Mucosa of rectum (tissue), 2 donors: ENCODE data around the gene TWNK.
"Not testable (repeated sequence)": the region's sequence is repeated elsewhere in the genome, so short reads cannot be mapped to it uniquely, and the experiment has no call there.

Experiments used
- H3K27ac ChIP-seq, 2 donors: one replicate each; pipeline ENCODE4 v1.7.0; 2013; ENCODE audit warnings: inconsistent platforms in 2 of 2, low read depth in 2 of 2, low read length in 2 of 2
- H3K27me3 ChIP-seq, 2 donors: one replicate each; pipeline ENCODE4 v1.7.0; 2013; ENCODE audit warnings: low read length in 2 of 2; ENCODE audit not compliant: control insufficient read depth in 2 of 2, insufficient read depth in 2 of 2
- H3K36me3 ChIP-seq, 2 donors: one replicate each; pipeline ENCODE4 v1.7.0; 2013; ENCODE audit warnings: low read length in 2 of 2; ENCODE audit not compliant: control insufficient read depth in 2 of 2, insufficient read depth in 2 of 2
- H3K4me1 ChIP-seq, 2 donors: one replicate each; pipeline ENCODE4 v1.7.0; 2013; ENCODE audit warnings: low read length in 2 of 2, mild to moderate bottlenecking in 1 of 2; ENCODE audit not compliant: control insufficient read depth in 2 of 2, insufficient read depth in 2 of 2
- H3K4me3 ChIP-seq, 2 donors: one replicate each; pipeline ENCODE4 v1.7.0; 2013; ENCODE audit warnings: low read length in 2 of 2
- H3K9ac ChIP-seq, 2 donors: one replicate each; pipeline ENCODE4 v1.7.0; 2013; ENCODE audit warnings: low read length in 2 of 2, low read depth in 1 of 2, mild to moderate bottlenecking in 1 of 2
- H3K9me3 ChIP-seq, 2 donors: one replicate each; pipeline ENCODE4 v1.7.0; 2013; ENCODE audit warnings: low read length in 2 of 2; ENCODE audit not compliant: control insufficient read depth in 2 of 2
- donor health status: healthy.
- donor health status: Normal muscosa, but diverticular disease.

Gene TWNK

GRCh38 chr10:101029520-101030295 lies 42.4 kb downstream of the TWNK start:
- H3K4me1 ChIP-seq, result peaks cover 21% of the 10 kb centered on the region in 2 donors
- peaks cover 0 to 5% of the 10 kb centered on the region in 2 donors for H3K27me3 ChIP-seq
- H3K9me3 ChIP-seq, result no peaks in the 10 kb centered on the region
- H3K4me3 ChIP-seq, result no peak overlapping the region
- H3K27ac ChIP-seq, result no peak overlapping the region
- H3K36me3 ChIP-seq, result no peaks in the 10 kb centered on the region
- H3K9ac ChIP-seq, result no peak overlapping the region

- peaks cover 21% of the 10 kb centered on the region in 2 donors for H3K4me1 ChIP-seq
- peak overlapping the region; percentile 74 to 81 for H3K4me3 ChIP-seq
- H3K9me3 ChIP-seq, result no peaks in the 10 kb centered on the region
- peaks cover 0 to 3% of the 10 kb centered on the region in 2 donors for H3K36me3 ChIP-seq
- H3K27me3 ChIP-seq, result peaks cover 0 to 5% of the 10 kb centered on the region in 2 donors
- peak overlapping the region in 1 of 2 donors; percentile 79 for H3K9ac ChIP-seq
- H3K27ac ChIP-seq, result peak overlapping the region in 1 of 2 donors; percentile 78
These were observed 43.3 kb downstream of the TWNK start for GRCh38 chr10:101030496-101031127.

- Histone ChIP-seq H3K9ac (peak within 1 kb of the TSS; percentile 79 to 87), H3K36me3 (peaks cover 5 to 9% of the 10 kb centered on the region in 2 donors), H3K9me3 (no peaks in the 10 kb centered on the region), H3K27me3 (peaks cover 0 to 5% of the 10 kb centered on the region in 2 donors), H3K4me1 (peaks cover 21% of the 10 kb centered on the region in 2 donors), H3K27ac (peak within 1 kb of the TSS; percentile 78 to 87), H3K4me3 (peak within 1 kb of the TSS; percentile 74 to 81)
These were observed 43.9 kb downstream of the TWNK start, which contains the start of the genes PDZD7 and SFXN3 for GRCh38 chr10:101031128-101031795. Gene PDZD7 (minus strand): TSS chr10:101031129. CDS start chr10:101030219, 910 bp downstream. Gene SFXN3 (plus strand): TSS chr10:101031234. CDS start chr10:101034695, 3,461 bp downstream.

- H3K4me3 ChIP-seq, result peak overlapping the region; percentile 74 to 81
- H3K36me3 ChIP-seq, result peaks cover 10 to 15% of the 10 kb centered on the region in 2 donors
- peak overlapping the region; percentile 78 to 87 for H3K27ac ChIP-seq
- no peaks in the 10 kb centered on the region for H3K9me3 ChIP-seq
- H3K9ac ChIP-seq, result peak overlapping the region; percentile 79 to 87
- peaks cover 0 to 5% of the 10 kb centered on the region in 2 donors for H3K27me3 ChIP-seq
- H3K4me1 ChIP-seq, result peaks cover 21% of the 10 kb centered on the region in 2 donors
These were observed 44.7 kb downstream of the TWNK start for GRCh38 chr10:101031796-101032636.

- Histone ChIP-seq H3K27me3 (peaks cover 0 to 5% of the 10 kb centered on the region in 2 donors), H3K27ac (peak overlapping the region; percentile 78 to 87), H3K9ac (peak overlapping the region; percentile 79 to 87), H3K9me3 (no peaks in the 10 kb centered on the region), H3K36me3 (peaks cover 17 to 22% of the 10 kb centered on the region in 2 donors), H3K4me1 (peaks cover 21% of the 10 kb centered on the region in 2 donors), H3K4me3 (peak overlapping the region; percentile 74 to 81)
These were observed 45.4 kb downstream of the TWNK start for GRCh38 chr10:101032637-101033224.

- Histone ChIP-seq H3K4me1 (peaks cover 21 to 25% of the 10 kb centered on the region in 2 donors), H3K9me3 (no peaks in the 10 kb centered on the region), H3K36me3 (peaks cover 21 to 28% of the 10 kb centered on the region in 2 donors), H3K27ac (no peak overlapping the region), H3K27me3 (peaks cover 0 to 5% of the 10 kb centered on the region in 2 donors), H3K4me3 (peak overlapping the region in 1 of 2 donors; percentile 74), H3K9ac (peak overlapping the region in 1 of 2 donors; percentile 79)
These were observed 45.9 kb downstream of the TWNK start for GRCh38 chr10:101033276-101033675.

- H3K27ac ChIP-seq, H3K9ac ChIP-seq, H3K27me3 ChIP-seq, H3K4me3 ChIP-seq, H3K9me3 ChIP-seq: not testable (repeated sequence)
- H3K4me1 ChIP-seq, result peaks cover 21 to 25% of the 10 kb centered on the region in 2 donors
- H3K36me3 ChIP-seq, result peaks cover 21 to 35% of the 10 kb centered on the region in 2 donors
These were observed 47.1 kb downstream of the TWNK start for GRCh38 chr10:101034404-101034803.

- Histone ChIP-seq H3K36me3 (peaks cover 21 to 37% of the 10 kb centered on the region in 2 donors), H3K9ac (no peak overlapping the region)
These were observed 48.0 kb downstream of the TWNK start for GRCh38 chr10:101035314-101035713.

More at GRCh38 chr10:101035314-101035713, 48.0 kb downstream of the TWNK start:
- Histone ChIP-seq H3K9me3 (no peaks in the 10 kb centered on the region), H3K4me3 (no peak overlapping the region), H3K27ac (no peak overlapping the region), H3K27me3 (no peaks in the 10 kb centered on the region), H3K4me1 (peaks cover 21 to 25% of the 10 kb centered on the region in 2 donors)
